SK-N-SH treated with all-trans-retinoic acid at 6 μM for 48 hours (cell line): Measurements from ENCODE around the gene ORAI2.

Experiments
- ATAC-seq: fragments of 200-7000 bp; cut with Tn5 transposase; 3 replicates; pipeline ENCODE4 v1.9.1; 2020; ENCODE audit warnings: mild to moderate bottlenecking, moderate library complexity
- ARNTL ChIP-seq: fragments of 450-650 bp; formaldehyde crosslinking; IDR thresholded peaks from 2 replicates; pipeline ENCODE4 v1.5.0; 2020; ENCODE audit warnings: low read depth, mild to moderate bottlenecking, moderate library complexity, borderline replicate concordance
- CSDC2 ChIP-seq: fragments of 250-450 bp; sonication (Bioruptor Pico); IDR thresholded peaks from 2 replicates; pipeline ENCODE4 v1.5.0; 2020; ENCODE audit warnings: mild to moderate bottlenecking, moderate library complexity
- ESRRG ChIP-seq: fragments of 250-450 bp; sonication (Bioruptor Pico); IDR thresholded peaks from 2 replicates; pipeline ENCODE4 v1.6.1; 2021; ENCODE audit warnings: mild to moderate bottlenecking
- GLIS3 ChIP-seq: fragments of 250-450 bp; sonication (Bioruptor Pico); IDR thresholded peaks from 2 replicates; pipeline ENCODE4 v1.5.0; 2020; ENCODE audit warnings: mild to moderate bottlenecking, moderate library complexity
- OSR1 ChIP-seq: fragments of 250-450 bp; sonication (Bioruptor Pico); IDR thresholded peaks from 2 replicates; pipeline ENCODE4 v1.8.0; 2022; ENCODE audit warnings: moderate library complexity, mild to moderate bottlenecking, inconsistent platforms
- RARB ChIP-seq: fragments of 250-450 bp; sonication (Bioruptor Pico); IDR thresholded peaks from 2 replicates; pipeline ENCODE4 v1.8.0; 2021; ENCODE audit warnings: mild to moderate bottlenecking, moderate library complexity
- SNAI2 ChIP-seq: fragments of 250-450 bp; sonication (Bioruptor Pico); IDR thresholded peaks from 2 replicates; pipeline ENCODE4 v1.5.0; 2020; ENCODE audit warnings: mild to moderate bottlenecking, moderate library complexity
- ZC3H10 ChIP-seq: fragments of 250-450 bp; sonication (Bioruptor Pico); IDR thresholded peaks from 2 replicates; pipeline ENCODE4 v1.5.1; 2021; ENCODE audit warnings: mild to moderate bottlenecking, moderate library complexity
- ZFP3 ChIP-seq: fragments of 250-450 bp; sonication (Bioruptor Pico); IDR thresholded peaks from 2 replicates; pipeline ENCODE4 v1.5.0; 2020; ENCODE audit warnings: mild to moderate bottlenecking, moderate library complexity
- ZFP30 ChIP-seq: fragments of 450-650 bp; formaldehyde crosslinking; IDR thresholded peaks from 2 replicates; pipeline ENCODE4 v1.5.0; 2022; ENCODE audit warnings: mild to moderate bottlenecking, moderate library complexity
- ZNF565 ChIP-seq: fragments of 450-650 bp; formaldehyde crosslinking; conservative IDR thresholded peaks from 2 replicates; pipeline ENCODE4 v1.5.0; 2020; ENCODE audit warnings: low read depth, mild to moderate bottlenecking, moderate library complexity
- ZNF70 ChIP-seq: fragments of 450-650 bp; formaldehyde crosslinking; IDR thresholded peaks from 2 replicates; pipeline ENCODE4 v1.5.0; 2020; ENCODE audit warnings: mild to moderate bottlenecking, moderate library complexity
- ZNF8 ChIP-seq: fragments of 450-650 bp; formaldehyde crosslinking; IDR thresholded peaks from 2 replicates; pipeline ENCODE4 v1.5.0; 2020; ENCODE audit warnings: mild to moderate bottlenecking, moderate library complexity
- TF ChIP-seq, protein P1 (sequence below): fragments of 250-450 bp; sonication (Bioruptor Pico); IDR thresholded peaks from 2 replicates; pipeline ENCODE4 v1.5.1; 2021; ENCODE audit warnings: mild to moderate bottlenecking, moderate library complexity
- TF ChIP-seq, protein P2 (sequence below): fragments of 250-450 bp; sonication (Bioruptor Pico); IDR thresholded peaks from 2 replicates; pipeline ENCODE4 v1.8.0; 2020; ENCODE audit warnings: mild to moderate bottlenecking, moderate library complexity, borderline replicate concordance
- TF ChIP-seq, protein P3 (sequence below): fragments of 250-450 bp; sonication (Bioruptor Pico); IDR thresholded peaks from 2 replicates; pipeline ENCODE4 v1.5.1; 2020; ENCODE audit warnings: low read depth, mild to moderate bottlenecking, moderate library complexity
- TF ChIP-seq, protein P4 (sequence below): fragments of 250-450 bp; sonication (Bioruptor Pico); IDR thresholded peaks from 2 replicates; pipeline ENCODE4 v1.5.0; 2020; ENCODE audit warnings: mild to moderate bottlenecking, moderate library complexity
- TF ChIP-seq, protein P5 (sequence below): fragments of 250-450 bp; sonication (Bioruptor Pico); IDR thresholded peaks from 2 replicates; pipeline ENCODE4 v1.8.0; 2021; ENCODE audit warnings: low read depth, mild to moderate bottlenecking, moderate library complexity, borderline replicate concordance

ORAI2 gene

DNA sequence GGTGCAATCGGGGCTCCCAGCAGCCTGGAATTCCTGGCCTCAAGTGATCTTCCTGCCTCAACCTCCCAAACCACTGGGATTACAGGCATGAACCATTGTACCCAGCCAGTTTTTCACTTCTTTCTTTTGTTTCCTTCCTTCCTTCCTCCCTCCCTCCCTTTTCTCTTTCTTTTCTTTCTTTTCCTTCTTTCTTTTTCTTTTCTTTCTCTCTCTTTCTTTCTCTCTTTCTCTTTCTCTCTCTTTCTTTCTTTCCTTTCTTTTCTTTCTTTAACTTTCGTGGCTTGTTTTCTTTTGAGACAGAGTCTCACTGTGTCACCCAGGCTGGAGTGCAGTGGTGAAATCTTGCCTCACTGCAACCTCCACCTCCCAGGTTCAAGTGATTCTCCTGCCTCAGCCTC, 12.3 kb downstream of the ORAI2 start:
- TF ChIP-seq GLIS3 (CRISPR knock-in tag) (no peak), ZFP3 (CRISPR knock-in tag) (no peak), ZFP30 (CRISPR knock-in tag) (no peak), ESRRG (CRISPR knock-in tag) (no peak), ZC3H10 (CRISPR knock-in tag) (no peak), ZNF70 (CRISPR knock-in tag) (no peak), CSDC2 (CRISPR knock-in tag) (no peak), RARB (CRISPR knock-in tag) (no peak), SNAI2 (CRISPR knock-in tag) (no peak)
- TF ChIP-seq, protein P1, sequence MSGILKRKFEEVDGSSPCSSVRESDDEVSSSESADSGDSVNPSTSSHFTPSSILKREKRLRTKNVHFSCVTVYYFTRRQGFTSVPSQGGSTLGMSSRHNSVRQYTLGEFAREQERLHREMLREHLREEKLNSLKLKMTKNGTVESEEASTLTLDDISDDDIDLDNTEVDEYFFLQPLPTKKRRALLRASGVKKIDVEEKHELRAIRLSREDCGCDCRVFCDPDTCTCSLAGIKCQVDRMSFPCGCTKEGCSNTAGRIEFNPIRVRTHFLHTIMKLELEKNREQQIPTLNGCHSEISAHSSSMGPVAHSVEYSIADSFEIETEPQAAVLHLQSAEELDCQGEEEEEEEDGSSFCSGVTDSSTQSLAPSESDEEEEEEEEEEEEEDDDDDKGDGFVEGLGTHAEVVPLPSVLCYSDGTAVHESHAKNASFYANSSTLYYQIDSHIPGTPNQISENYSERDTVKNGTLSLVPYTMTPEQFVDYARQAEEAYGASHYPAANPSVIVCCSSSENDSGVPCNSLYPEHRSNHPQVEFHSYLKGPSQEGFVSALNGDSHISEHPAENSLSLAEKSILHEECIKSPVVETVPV (CRISPR knock-in tag), result no peak
- TF ChIP-seq, protein P2, sequence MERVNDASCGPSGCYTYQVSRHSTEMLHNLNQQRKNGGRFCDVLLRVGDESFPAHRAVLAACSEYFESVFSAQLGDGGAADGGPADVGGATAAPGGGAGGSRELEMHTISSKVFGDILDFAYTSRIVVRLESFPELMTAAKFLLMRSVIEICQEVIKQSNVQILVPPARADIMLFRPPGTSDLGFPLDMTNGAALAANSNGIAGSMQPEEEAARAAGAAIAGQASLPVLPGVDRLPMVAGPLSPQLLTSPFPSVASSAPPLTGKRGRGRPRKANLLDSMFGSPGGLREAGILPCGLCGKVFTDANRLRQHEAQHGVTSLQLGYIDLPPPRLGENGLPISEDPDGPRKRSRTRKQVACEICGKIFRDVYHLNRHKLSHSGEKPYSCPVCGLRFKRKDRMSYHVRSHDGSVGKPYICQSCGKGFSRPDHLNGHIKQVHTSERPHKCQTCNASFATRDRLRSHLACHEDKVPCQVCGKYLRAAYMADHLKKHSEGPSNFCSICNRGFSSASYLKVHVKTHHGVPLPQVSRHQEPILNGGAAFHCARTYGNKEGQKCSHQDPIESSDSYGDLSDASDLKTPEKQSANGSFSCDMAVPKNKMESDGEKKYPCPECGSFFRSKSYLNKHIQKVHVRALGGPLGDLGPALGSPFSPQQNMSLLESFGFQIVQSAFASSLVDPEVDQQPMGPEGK (CRISPR knock-in tag), result no peak
- TF ChIP-seq, protein P3, sequence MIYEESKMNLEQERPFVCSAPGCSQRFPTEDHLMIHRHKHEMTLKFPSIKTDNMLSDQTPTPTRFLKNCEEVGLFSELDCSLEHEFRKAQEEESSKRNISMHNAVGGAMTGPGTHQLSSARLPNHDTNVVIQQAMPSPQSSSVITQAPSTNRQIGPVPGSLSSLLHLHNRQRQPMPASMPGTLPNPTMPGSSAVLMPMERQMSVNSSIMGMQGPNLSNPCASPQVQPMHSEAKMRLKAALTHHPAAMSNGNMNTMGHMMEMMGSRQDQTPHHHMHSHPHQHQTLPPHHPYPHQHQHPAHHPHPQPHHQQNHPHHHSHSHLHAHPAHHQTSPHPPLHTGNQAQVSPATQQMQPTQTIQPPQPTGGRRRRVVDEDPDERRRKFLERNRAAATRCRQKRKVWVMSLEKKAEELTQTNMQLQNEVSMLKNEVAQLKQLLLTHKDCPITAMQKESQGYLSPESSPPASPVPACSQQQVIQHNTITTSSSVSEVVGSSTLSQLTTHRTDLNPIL (CRISPR knock-in tag), result no peak
- TF ChIP-seq, protein P4, sequence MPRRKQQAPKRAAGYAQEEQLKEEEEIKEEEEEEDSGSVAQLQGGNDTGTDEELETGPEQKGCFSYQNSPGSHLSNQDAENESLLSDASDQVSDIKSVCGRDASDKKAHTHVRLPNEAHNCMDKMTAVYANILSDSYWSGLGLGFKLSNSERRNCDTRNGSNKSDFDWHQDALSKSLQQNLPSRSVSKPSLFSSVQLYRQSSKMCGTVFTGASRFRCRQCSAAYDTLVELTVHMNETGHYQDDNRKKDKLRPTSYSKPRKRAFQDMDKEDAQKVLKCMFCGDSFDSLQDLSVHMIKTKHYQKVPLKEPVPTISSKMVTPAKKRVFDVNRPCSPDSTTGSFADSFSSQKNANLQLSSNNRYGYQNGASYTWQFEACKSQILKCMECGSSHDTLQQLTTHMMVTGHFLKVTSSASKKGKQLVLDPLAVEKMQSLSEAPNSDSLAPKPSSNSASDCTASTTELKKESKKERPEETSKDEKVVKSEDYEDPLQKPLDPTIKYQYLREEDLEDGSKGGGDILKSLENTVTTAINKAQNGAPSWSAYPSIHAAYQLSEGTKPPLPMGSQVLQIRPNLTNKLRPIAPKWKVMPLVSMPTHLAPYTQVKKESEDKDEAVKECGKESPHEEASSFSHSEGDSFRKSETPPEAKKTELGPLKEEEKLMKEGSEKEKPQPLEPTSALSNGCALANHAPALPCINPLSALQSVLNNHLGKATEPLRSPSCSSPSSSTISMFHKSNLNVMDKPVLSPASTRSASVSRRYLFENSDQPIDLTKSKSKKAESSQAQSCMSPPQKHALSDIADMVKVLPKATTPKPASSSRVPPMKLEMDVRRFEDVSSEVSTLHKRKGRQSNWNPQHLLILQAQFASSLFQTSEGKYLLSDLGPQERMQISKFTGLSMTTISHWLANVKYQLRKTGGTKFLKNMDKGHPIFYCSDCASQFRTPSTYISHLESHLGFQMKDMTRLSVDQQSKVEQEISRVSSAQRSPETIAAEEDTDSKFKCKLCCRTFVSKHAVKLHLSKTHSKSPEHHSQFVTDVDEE, result no peak
- no peak for ATAC-seq

DNA sequence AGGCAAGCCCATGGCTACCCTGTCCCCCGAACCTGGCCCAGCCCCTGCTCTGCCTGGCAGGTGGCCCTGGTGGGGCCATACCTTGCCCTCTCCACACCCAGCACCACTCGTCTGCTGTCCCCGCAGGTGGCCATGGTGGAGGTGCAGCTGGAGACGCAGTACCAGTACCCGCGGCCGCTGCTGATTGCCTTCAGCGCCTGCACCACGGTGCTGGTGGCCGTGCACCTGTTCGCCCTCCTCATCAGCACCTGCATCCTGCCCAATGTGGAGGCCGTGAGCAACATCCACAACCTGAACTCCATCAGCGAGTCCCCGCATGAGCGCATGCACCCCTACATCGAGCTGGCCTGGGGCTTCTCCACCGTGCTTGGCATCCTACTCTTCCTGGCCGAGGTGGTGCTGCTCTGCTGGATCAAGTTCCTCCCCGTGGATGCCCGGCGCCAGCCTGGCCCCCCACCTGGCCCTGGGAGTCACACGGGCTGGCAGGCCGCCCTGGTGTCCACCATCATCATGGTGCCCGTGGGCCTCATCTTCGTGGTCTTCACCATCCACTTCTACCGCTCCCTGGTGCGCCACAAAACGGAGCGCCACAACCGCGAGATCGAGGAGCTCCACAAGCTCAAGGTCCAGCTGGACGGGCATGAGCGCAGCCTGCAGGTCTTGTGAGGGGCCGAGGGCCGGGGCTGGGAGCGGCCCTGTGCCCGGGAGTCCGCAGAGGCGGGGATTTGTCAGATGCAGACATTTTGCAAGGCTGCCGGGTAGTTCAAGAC, 13.2 kb downstream of the ORAI2 start:
- ATAC-seq, result no peak
- TF ChIP-seq ZNF8 (CRISPR knock-in tag), result no peak
- TF ChIP-seq, protein P5, sequence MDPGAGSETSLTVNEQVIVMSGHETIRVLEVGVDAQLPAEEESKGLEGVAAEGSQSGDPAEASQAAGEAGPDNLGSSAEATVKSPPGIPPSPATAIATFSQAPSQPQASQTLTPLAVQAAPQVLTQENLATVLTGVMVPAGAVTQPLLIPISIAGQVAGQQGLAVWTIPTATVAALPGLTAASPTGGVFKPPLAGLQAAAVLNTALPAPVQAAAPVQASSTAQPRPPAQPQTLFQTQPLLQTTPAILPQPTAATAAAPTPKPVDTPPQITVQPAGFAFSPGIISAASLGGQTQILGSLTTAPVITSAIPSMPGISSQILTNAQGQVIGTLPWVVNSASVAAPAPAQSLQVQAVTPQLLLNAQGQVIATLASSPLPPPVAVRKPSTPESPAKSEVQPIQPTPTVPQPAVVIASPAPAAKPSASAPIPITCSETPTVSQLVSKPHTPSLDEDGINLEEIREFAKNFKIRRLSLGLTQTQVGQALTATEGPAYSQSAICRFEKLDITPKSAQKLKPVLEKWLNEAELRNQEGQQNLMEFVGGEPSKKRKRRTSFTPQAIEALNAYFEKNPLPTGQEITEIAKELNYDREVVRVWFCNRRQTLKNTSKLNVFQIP (CRISPR knock-in tag), result no peak

DNA sequence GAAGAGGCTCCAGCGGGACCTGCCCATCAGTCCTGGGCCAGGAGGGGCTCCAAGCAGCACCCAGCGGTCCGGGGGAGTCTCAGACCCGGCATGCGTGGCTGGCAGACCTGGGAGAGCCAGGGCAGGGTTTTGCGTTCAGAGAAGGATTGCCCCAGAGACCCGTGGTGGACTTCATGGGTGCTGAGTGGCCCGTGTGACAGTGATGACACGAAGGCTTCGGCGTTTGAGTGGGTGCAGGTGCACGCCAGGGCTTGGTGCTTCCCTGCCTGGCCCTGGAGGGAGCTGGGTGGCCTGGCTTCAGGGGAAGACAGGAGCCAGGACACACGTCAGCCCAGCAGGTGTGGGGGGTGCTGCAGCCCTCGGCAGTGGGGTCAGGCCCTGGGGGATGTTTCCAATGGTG, 13.9 kb downstream of the ORAI2 start:
- TF ChIP-seq ARNTL (CRISPR knock-in tag), result no peak
- ATAC-seq, result no peak

DNA sequence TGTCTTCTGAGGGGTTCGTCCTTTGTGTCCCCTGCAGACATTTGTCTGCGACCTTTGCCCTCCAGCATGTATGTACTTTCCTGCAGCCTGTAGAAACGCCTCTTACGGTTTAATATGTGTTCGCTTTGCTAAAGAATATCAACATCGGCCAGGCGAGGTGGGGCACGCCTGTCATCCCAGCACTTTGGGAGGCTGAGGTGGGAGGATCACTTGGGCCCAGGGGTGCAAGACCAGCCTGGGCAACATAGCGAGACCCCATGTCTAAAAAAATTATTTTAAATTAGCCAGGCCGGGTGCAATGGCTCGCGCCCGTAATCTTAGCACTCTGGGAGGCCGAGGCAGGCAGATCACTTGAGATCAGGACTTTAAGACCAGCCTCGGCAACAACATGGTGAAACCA, 15.8 kb downstream of the ORAI2 start:
- ATAC-seq, result no peak
- TF ChIP-seq GLIS3 (CRISPR knock-in tag), result no peak
- TF ChIP-seq ESRRG (CRISPR knock-in tag), result no peak
- TF ChIP-seq, protein P2 (CRISPR knock-in tag), result no peak
- TF ChIP-seq, protein P1 (CRISPR knock-in tag), result no peak
- no peak for TF ChIP-seq ARNTL (CRISPR knock-in tag)
- TF ChIP-seq, protein P3 (CRISPR knock-in tag), result no peak
- TF ChIP-seq ZNF565 (CRISPR knock-in tag), result no peak
- TF ChIP-seq, protein P5 (CRISPR knock-in tag), result no peak
- no peak for TF ChIP-seq ZFP3 (CRISPR knock-in tag)
- TF ChIP-seq OSR1, result no peak
- no peak for TF ChIP-seq ZNF70 (CRISPR knock-in tag)
